ENCODE data around the gene RASSF3.

- TF ChIP-seq CTCF (IDR thresholded peaks at IDR 0.05) (no peak), POLR2A (IDR thresholded peaks at IDR 0.05) (no peak)
Observed at GRCh38 chr12:64674367-64674922, 64.2 kb downstream of the RASSF3 start.
